Esophagus squamous epithelium (tissue), 5 donors: ENCODE data around the gene MAPK7. TPM values are rescaled to one million over a fixed set of nuclear protein-coding genes. Genes with fewer than 3 reads are reported as not detected.
A peak's percentile ranks its signal among the peaks of the same experiment; 100 is the strongest.

Experiments
- DNase-seq: peaks from one replicate; lab custom pipeline; 2025; lab: John Stamatoyannopoulos, UW
- H3K27ac ChIP-seq, 4 donors: fragments of 200-600 bp; sonication (generic); one replicate each; pipeline ENCODE4 v1.5.1; 2016 to 2019; ENCODE audit warnings: mild to moderate bottlenecking in 1 of 4
- H3K27me3 ChIP-seq, 4 donors: fragments of 200-600 bp; sonication (generic); 1 replicate in 3 of 4; 2 replicates in 1 of 4; pipeline versions ENCODE4 v1.5.1 to v1.6.0; 2017 to 2021; ENCODE audit warnings: antibody characterized with exemption in 1 of 4
- H3K36me3 ChIP-seq, 3 donors: fragments of 200-600 bp; sonication (generic); one replicate each; pipeline ENCODE4 v1.5.1; 2016 to 2019
- H3K4me1 ChIP-seq, 3 donors: fragments of 200-600 bp; sonication (generic); one replicate each; pipeline ENCODE4 v1.5.1; 2017 to 2019
- H3K4me3 ChIP-seq, 4 donors: fragments of 200-600 bp; sonication (generic); 1 replicate in 3 of 4; 2 replicates in 1 of 4; pipeline ENCODE4 v1.5.1; 2016 to 2019; ENCODE audit warnings: mild to moderate bottlenecking in 2 of 4, moderate library complexity in 1 of 4
- H3K9me3 ChIP-seq, 3 donors: fragments of 200-600 bp; sonication (generic); one replicate each; pipeline ENCODE4 v1.5.1; 2016 to 2019
- POLR2A ChIP-seq, 4 donors: fragments of 450-650 bp; IDR thresholded peaks; one replicate each; pipeline ENCODE4 v1.6.1; 2017; ENCODE audit warnings: antibody characterized with exemption in 4 of 4, mild to moderate bottlenecking in 4 of 4, moderate library complexity in 3 of 4
- WGBS, 2 donors: methylation state at CpG; one replicate each; pipeline ENCODE4 v1.1.5; 2018; 5-methylcytosine and 5-hydroxymethylcytosine counted together
- intact Hi-C: fragments of 100-400 bp; cut with DNase I; formaldehyde crosslinking; loops from one replicate; pipeline ENCODE4 v1.15.0; 2022
- small RNA-seq, 4 donors: library from RNA; depleted of rRNA; stranded (forward); fragments of <200 nt; gene quantifications; one replicate each; pipeline ENCODE3, GENCODE V24; 2016
- total RNA-seq, 4 donors: library from RNA; depleted of rRNA; stranded (reverse); fragments of >200 nt; gene quantifications; one replicate each; pipeline ENCODE4 v1.1.0, GENCODE V29; 2016
- TF ChIP-seq, protein P1 (sequence below), 6 experiments: fragments of 450-650 bp in 4 of 6; fragments of 200-600 bp in 2 of 6; sonication (generic) in 2 of 6; IDR thresholded peaks; one replicate each; pipeline ENCODE4 v1.5.1; 2016 to 2019; ENCODE audit warnings: antibody characterized with exemption in 6 of 6, mild to moderate bottlenecking in 4 of 6, moderate library complexity in 4 of 6
- donor health status: DM: yes; HTN: yes; CAD: no.

MAPK7 gene
- total RNA-seq, 4 donors from 2014 or later, result 22.6 to 39.7 (median 28.1) TPM

DNA sequence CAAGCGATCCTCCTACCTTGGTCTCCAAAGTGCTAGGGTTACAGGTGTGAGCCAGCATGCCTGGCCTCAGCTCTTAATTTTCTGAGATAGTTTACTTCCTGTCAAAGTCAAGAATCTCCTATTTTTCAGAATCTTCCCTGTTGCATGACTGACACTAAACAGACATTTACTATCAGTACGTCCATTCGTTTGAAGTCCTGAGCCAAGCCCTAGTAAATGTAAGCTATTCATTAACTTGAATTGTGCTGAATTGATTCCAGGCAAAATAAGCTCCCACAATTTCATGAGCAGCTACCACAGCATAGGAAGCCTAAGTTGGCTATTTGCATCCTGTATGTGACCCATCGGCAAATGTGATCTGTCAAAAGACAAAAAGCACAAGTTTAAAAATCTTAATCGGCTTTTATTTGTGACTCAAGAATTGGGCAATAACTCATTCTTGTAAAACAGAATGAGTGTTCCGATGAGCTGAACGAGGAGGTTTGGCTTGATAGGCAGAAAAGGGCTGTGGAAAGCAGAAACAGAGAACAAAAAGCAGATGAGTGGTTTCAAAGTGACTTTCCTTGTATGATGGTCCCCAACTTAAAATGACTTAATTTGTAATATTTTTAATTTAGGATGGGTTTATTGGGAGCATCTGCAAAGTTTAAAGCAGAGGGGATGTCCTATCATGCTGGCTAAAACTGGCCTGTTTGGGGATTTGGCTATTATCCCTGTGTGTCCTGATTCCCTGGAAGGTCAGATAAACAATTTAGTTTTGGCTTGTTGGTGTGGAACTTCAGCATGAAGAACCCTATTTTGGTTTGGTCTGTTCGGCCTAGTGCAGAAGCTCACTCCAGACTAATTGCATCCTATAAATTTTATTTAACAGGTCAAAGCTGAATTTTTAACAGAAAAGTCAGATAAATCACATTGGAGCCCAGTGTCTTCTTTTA, 46.9 kb downstream of the MAPK7 start:
- Histone ChIP-seq H3K27me3 (no peaks in the 10 kb centered on the region), H3K4me3 (no peak overlapping the region), H3K27ac (peak overlapping the region in 3 of 4 donors; percentile 44 to 60 (median 60)), H3K36me3 (no peaks in the 10 kb centered on the region), H3K9me3 (no peaks in the 10 kb centered on the region), H3K4me1 (peaks cover 0 to 24% (median 0%) of the 10 kb centered on the region in 3 donors)
- TF ChIP-seq, protein P1, sequence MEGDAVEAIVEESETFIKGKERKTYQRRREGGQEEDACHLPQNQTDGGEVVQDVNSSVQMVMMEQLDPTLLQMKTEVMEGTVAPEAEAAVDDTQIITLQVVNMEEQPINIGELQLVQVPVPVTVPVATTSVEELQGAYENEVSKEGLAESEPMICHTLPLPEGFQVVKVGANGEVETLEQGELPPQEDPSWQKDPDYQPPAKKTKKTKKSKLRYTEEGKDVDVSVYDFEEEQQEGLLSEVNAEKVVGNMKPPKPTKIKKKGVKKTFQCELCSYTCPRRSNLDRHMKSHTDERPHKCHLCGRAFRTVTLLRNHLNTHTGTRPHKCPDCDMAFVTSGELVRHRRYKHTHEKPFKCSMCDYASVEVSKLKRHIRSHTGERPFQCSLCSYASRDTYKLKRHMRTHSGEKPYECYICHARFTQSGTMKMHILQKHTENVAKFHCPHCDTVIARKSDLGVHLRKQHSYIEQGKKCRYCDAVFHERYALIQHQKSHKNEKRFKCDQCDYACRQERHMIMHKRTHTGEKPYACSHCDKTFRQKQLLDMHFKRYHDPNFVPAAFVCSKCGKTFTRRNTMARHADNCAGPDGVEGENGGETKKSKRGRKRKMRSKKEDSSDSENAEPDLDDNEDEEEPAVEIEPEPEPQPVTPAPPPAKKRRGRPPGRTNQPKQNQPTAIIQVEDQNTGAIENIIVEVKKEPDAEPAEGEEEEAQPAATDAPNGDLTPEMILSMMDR (IDR thresholded peaks at IDR 0.05), result no peak
- TF ChIP-seq POLR2A (IDR thresholded peaks at IDR 0.05), result no peak
- intact Hi-C loops, result no loop called here
- no peak for DNase-seq
- WGBS, 2 donors, result 65 to 76% methylated on average over 8 of the region's 8 CpGs

DNA sequence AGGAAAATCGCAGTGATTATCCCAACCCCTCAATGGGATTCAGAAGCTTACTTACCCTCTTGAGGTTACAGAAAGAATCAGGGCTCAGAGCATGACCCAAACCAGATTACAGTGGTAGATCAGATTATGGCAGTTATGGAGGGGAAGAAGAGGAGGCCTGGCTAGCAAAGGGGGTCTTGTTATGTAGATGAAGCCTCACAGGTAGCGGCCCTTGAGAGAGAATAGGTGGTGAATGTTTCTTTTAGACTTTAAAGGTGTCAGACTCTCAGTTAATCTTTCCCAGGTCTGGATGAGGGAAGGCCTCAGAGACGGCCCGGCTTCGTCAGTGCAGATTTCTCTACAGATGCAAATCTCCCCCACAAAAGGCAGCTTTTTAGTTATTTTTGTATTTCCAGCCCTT, 48.3 kb downstream of the MAPK7 start:
- H3K4me3 ChIP-seq, result no peak overlapping the region
- 92 to 97% methylated on average over 5 of the region's 5 CpGs for whole genome bisulfite sequencing, 2 donors
- peak overlapping the region in 3 of 4 donors; percentile 10 to 60 (median 44) for H3K27ac ChIP-seq
- DNase-seq, result no peak
- no peaks in the 10 kb centered on the region for H3K9me3 ChIP-seq
- H3K27me3 ChIP-seq, result no peaks in the 10 kb centered on the region
- peaks cover 0 to 24% (median 0%) of the 10 kb centered on the region in 3 donors for H3K4me1 ChIP-seq
- TF ChIP-seq POLR2A (IDR thresholded peaks at IDR 0.05), result no peak
- TF ChIP-seq, protein P1 (IDR thresholded peaks at IDR 0.05), result no peak
- H3K36me3 ChIP-seq, result no peaks in the 10 kb centered on the region
- intact Hi-C loops, result no loop called here

DNA sequence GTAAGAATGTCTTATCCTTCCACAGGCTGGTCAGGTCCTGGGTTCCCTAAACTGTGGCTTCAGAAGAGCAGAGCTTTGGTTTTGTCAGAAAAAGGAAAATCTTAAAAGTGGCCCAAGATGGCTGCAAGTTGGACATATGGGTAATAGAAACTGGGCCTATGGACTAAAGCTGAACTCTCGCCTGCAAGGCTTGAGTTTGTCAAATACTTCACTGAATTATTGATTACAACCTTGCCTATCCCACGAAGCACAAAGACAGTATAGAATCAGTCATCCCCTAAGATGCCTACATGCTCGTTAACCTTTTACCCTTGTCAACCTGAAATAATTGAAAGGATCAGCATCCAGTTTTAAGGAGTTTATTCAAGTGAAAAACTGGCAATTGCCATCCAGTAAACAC, 53.4 kb downstream of the MAPK7 start:
- TF ChIP-seq, protein P1 (IDR thresholded peaks at IDR 0.05), result no peak
- no peak for TF ChIP-seq POLR2A (IDR thresholded peaks at IDR 0.05)
- 73 to 87% methylated on average over 3 of the region's 3 CpGs for WGBS, 2 donors
- Histone ChIP-seq H3K4me3 (no peak overlapping the region), H3K4me1 (peaks cover 0 to 5% (median 0%) of the 10 kb centered on the region in 3 donors), H3K27ac (no peak overlapping the region), H3K36me3 (no peaks in the 10 kb centered on the region), H3K27me3 (no peaks in the 10 kb centered on the region), H3K9me3 (no peaks in the 10 kb centered on the region)
- DNase-seq, result no peak
- intact Hi-C loops, result no loop called here

Small RNA genes lying within 50 kb of the gene (small RNA-seq; reads per million reads assigned to genes)
- gene MIR1180 (4.5 to 10.0 (median 6.9) reads per million in 4 donors), gene RF00537 (0 reads per million in 4 donors)

Other genes starting within 250 kb of the MAPK7 start
- gene EPN2, start 141.1 kb upstream of the MAPK7 start, total RNA-seq, result 10 to 100 TPM; 24.2 to 61.4 (median 56.1) TPM
- 10 to 100 TPM in 3 of 4 donors, 1 to 10 TPM in 1; 9.2 to 24.5 (median 13.0) TPM for gene B9D1, start 15.8 kb upstream of the MAPK7 start, total RNA-seq
- gene MFAP4, start 8.7 kb downstream of the MAPK7 start, total RNA-seq, result 100 to 1,000 TPM in 1 of 4 donors, 10 to 100 TPM in 2, 1 to 10 TPM in 1; 4.3 to 365 (median 21.6) TPM
- gene RNF112, start 32.7 kb downstream of the MAPK7 start, total RNA-seq, result 1 to 10 TPM in 1 of 4 donors, under 1 TPM in 2, not detected in 1; 0.45 to 1.5 (median 0.92) TPM
- 1 to 10 TPM; 3.9 to 7.8 (median 7.3) TPM for gene SLC47A1, start 155.4 kb downstream of the MAPK7 start, total RNA-seq